Transverse colon (tissue), 4 donors: ENCODE measurements around the gene GALK2. TPM values are rescaled to one million over a fixed set of nuclear protein-coding genes. Genes with fewer than 3 reads are reported as not detected.

ENCODE experiments used
- DNase-seq: peaks from one replicate; pipeline ENCODE4 v3.0.0-alpha.2; 2019
- H3K27ac ChIP-seq, 4 donors: fragments of 200-600 bp; sonication (generic); 2 replicates each; pipeline ENCODE4 v1.5.1; 2016 to 2018; ENCODE audit warnings: inconsistent platforms in 4 of 4
- H3K27me3 ChIP-seq: fragments of 200-600 bp; sonication (generic); 2 replicates; pipeline ENCODE4 v1.5.1; 2017; ENCODE audit warnings: inconsistent platforms
- H3K36me3 ChIP-seq, 4 donors: fragments of 200-600 bp; sonication (generic); 2 replicates each; pipeline ENCODE4 v1.5.1; 2017 to 2019; ENCODE audit warnings: inconsistent platforms in 4 of 4
- H3K4me1 ChIP-seq, 4 donors: fragments of 200-600 bp; sonication (generic); 2 replicates each; pipeline ENCODE4 v1.5.1; 2017 to 2020; ENCODE audit warnings: inconsistent platforms in 4 of 4
- H3K4me3 ChIP-seq, 4 donors: fragments of 200-600 bp; sonication (generic); 1 replicate in 1 of 4; 2 replicates in 3 of 4; pipeline versions ENCODE4 v1.5.1 to v1.6.1; 2017 to 2019; ENCODE audit warnings: inconsistent platforms in 4 of 4
- H3K9me3 ChIP-seq, 2 donors: fragments of 200-600 bp; sonication (generic); 2 replicates each; pipeline ENCODE4 v1.5.1; 2017 to 2019; ENCODE audit warnings: inconsistent platforms in 2 of 2
- EP300 ChIP-seq: sonication (generic); formaldehyde crosslinking; IDR thresholded peaks from one replicate; pipeline ENCODE4 v1.6.1; 2017; ENCODE audit warnings: antibody characterized with exemption, low read depth
- POLR2A ChIP-seq: fragments of 450-650 bp; IDR thresholded peaks from one replicate; pipeline ENCODE4 v1.6.1; 2016; ENCODE audit warnings: antibody characterized with exemption, mild to moderate bottlenecking, moderate library complexity
- POLR2AphosphoS5 ChIP-seq, 3 donors: sonication (generic); formaldehyde crosslinking; IDR thresholded peaks; one replicate each; pipeline ENCODE4 v1.6.1; 2016; ENCODE audit warnings: antibody characterized with exemption in 3 of 3
- WGBS, 2 donors: methylation state at CpG; one replicate each; pipeline ENCODE4 v1.1.5; 2018; ENCODE audit warnings: low coverage in 1 of 2; 5-methylcytosine and 5-hydroxymethylcytosine counted together
- in situ Hi-C, 4 donors: fragments of 200-750 bp; cut with MboI; loops; one replicate each; pipeline versions ENCODE4 v1.15.0 to v1.15.1; 2017; ENCODE audit warnings: low sequenced_read_pairs in 3 of 4, low pct_ligation_motif_present in 1 of 4, low pct_unique_long_range_greater_than_20kb in 1 of 4
- intact Hi-C: fragments of 100-400 bp; cut with DNase I; formaldehyde crosslinking; loops from one replicate; pipeline ENCODE4 v1.15.1; 2023; ENCODE audit warnings: low total_unique reads
- total RNA-seq, 4 donors: library from RNA; depleted of rRNA; stranded (reverse); fragments of >200 nt; gene quantifications; one replicate each; pipeline ENCODE4 v1.1.0, GENCODE V29; 2016
- TF ChIP-seq, protein P1 (sequence below), 5 experiments: fragments of 200-600 bp in 3 of 5; fragments of 450-650 bp in 2 of 5; sonication (generic) in 3 of 5; IDR thresholded peaks; 1 replicate in 2 of 5; 2 replicates in 3 of 5; pipeline ENCODE4 v1.5.1; 2016 to 2017; ENCODE audit warnings: antibody characterized with exemption in 5 of 5, inconsistent platforms in 3 of 5, mild to moderate bottlenecking in 2 of 5, moderate library complexity in 1 of 5

Gene GALK2
- total RNA-seq, 4 donors from 2014 or later: 5.6 to 42.6 (median 30.7) TPM

DNA sequence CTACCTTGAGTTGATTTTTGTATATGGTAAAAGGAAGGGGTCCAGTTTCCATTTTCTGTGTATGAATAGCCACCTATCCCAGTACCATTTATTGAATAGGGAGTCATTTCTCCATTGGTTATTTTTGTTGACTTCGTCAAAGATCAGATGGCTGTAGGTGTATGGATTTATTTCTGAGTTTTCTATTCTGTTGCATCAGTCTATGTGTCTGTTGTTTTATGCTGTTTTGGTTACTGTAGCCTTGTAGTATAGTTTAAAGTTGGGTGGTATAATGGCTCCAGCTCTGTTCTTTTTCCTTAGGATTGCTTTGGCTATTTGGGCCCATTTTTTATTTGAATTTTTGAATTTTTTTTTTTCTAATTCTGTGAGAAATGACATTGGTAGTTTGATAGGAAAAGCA lies 127.5 kb downstream of the GALK2 start:
- intact Hi-C loops (no loop called here), in situ Hi-C loops (no loop called here)
- H3K4me3 ChIP-seq: no peak overlapping the region
- no peak overlapping the region for H3K27ac ChIP-seq
- no peaks in the 10 kb centered on the region for H3K4me1 ChIP-seq
- TF ChIP-seq EP300 (no peak), POLR2A (no peak), POLR2AphosphoS5 (IDR thresholded peaks at IDR 0.05) (no peak)
- TF ChIP-seq, protein P1, sequence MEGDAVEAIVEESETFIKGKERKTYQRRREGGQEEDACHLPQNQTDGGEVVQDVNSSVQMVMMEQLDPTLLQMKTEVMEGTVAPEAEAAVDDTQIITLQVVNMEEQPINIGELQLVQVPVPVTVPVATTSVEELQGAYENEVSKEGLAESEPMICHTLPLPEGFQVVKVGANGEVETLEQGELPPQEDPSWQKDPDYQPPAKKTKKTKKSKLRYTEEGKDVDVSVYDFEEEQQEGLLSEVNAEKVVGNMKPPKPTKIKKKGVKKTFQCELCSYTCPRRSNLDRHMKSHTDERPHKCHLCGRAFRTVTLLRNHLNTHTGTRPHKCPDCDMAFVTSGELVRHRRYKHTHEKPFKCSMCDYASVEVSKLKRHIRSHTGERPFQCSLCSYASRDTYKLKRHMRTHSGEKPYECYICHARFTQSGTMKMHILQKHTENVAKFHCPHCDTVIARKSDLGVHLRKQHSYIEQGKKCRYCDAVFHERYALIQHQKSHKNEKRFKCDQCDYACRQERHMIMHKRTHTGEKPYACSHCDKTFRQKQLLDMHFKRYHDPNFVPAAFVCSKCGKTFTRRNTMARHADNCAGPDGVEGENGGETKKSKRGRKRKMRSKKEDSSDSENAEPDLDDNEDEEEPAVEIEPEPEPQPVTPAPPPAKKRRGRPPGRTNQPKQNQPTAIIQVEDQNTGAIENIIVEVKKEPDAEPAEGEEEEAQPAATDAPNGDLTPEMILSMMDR (IDR thresholded peaks at IDR 0.05): no peak
- peaks cover 0 to 8% (median under 1%) of the 10 kb centered on the region in 4 donors for H3K36me3 ChIP-seq
- H3K9me3 ChIP-seq: no peaks in the 10 kb centered on the region
- H3K27me3 ChIP-seq: no peaks in the 10 kb centered on the region
- no peak for DNase-seq
- WGBS, 2 donors: 80 to 100% methylated on average over 1 of the region's 1 CpG

DNA sequence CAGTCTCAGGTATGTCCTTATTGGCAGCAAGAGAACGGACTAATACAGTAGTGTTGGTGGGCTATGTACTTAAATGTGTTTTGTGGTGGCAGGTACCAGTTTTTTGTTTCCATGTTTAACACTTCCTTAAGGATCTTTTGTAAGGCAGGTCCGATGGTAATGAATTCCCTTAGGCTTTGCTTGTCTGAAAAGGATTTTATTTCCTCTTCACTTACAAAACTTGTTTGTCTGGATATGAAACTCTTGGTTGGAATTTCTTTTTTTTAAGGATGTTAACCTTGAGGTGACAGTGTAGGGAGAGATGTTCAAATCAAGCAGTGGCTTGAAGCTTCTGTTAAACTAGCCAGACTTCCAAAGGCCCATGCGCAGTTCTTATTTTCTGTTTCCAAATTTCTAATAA lies 130.8 kb downstream of the GALK2 start:
- Histone ChIP-seq H3K36me3 (peaks cover 0 to 10% (median 3%) of the 10 kb centered on the region in 4 donors), H3K27ac (no peak overlapping the region), H3K27me3 (no peaks in the 10 kb centered on the region), H3K4me3 (no peak overlapping the region), H3K9me3 (no peaks in the 10 kb centered on the region), H3K4me1 (no peaks in the 10 kb centered on the region)
- intact Hi-C loops: no loop called here
- in situ Hi-C loops: no loop called here
- no peak for DNase-seq
- no peak for TF ChIP-seq EP300
- no peak for TF ChIP-seq POLR2A
- no peak for TF ChIP-seq POLR2AphosphoS5 (IDR thresholded peaks at IDR 0.05)
- 97% methylated on average over 3 of the region's 3 CpGs for WGBS, 2 donors

DNA sequence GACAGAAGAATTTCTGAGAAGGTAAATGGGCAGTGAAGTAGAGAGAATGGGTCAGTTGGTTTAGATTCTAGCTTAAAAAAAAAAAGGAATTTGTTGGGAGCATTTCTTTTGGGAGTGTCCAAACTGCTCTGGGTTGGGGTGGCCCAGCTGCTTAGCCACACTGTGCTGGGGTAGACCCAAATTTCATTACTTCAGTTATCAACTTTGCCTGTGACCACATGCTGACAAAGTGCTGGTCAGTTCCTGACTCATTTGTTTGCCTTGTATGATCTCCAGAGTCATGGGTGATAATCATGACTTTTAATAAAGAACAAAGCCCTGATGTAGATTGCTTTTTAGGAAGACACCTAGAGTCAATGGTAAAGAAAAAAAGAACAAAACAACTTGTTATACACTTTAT lies 131.5 kb downstream of the GALK2 start:
- H3K9me3 ChIP-seq: no peaks in the 10 kb centered on the region
- H3K27ac ChIP-seq: no peak overlapping the region
- intact Hi-C loops: no loop called here
- in situ Hi-C loops: no loop called here
- TF ChIP-seq, protein P1 (IDR thresholded peaks at IDR 0.05): no peak
- TF ChIP-seq POLR2A (no peak), POLR2AphosphoS5 (IDR thresholded peaks at IDR 0.05) (no peak), EP300 (no peak)
- H3K36me3 ChIP-seq: peaks cover 0 to 10% (median 3%) of the 10 kb centered on the region in 4 donors
- no peak overlapping the region for H3K4me3 ChIP-seq
- no peaks in the 10 kb centered on the region for H3K27me3 ChIP-seq
- H3K4me1 ChIP-seq: no peaks in the 10 kb centered on the region
- no peak for DNase-seq

DNA sequence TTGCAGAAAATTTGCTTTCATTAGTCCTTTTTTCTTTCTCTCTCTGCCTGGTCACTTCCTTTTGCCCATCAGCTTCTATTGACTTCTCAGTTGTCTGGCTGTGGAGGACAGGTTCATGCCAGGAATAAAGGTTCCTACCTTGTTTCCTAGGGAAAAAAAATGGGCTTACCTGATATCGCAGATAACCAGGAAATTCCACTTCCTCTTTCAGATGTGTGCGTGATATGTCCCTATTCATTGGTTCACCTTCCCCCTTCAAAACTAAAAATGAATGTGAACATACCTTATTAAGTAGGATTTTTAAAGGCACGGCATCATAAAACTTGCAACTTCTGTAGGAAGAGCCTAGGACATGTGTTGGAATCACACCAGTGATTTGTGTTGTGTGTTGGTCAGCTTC lies 133.0 kb downstream of the GALK2 start:
- DNase-seq: no peak
- Histone ChIP-seq H3K4me1 (no peaks in the 10 kb centered on the region), H3K36me3 (peaks cover 0 to 10% (median 3%) of the 10 kb centered on the region in 4 donors), H3K9me3 (no peaks in the 10 kb centered on the region), H3K4me3 (no peak overlapping the region), H3K27ac (no peak overlapping the region), H3K27me3 (no peaks in the 10 kb centered on the region)
- intact Hi-C loops: no loop called here
- in situ Hi-C loops: no loop called here
- TF ChIP-seq EP300 (no peak), POLR2A (no peak), POLR2AphosphoS5 (IDR thresholded peaks at IDR 0.05) (no peak)
- TF ChIP-seq, protein P1 (IDR thresholded peaks at IDR 0.05): no peak
- WGBS, 2 donors: 60 to 86% methylated on average over 3 of the region's 3 CpGs

DNA sequence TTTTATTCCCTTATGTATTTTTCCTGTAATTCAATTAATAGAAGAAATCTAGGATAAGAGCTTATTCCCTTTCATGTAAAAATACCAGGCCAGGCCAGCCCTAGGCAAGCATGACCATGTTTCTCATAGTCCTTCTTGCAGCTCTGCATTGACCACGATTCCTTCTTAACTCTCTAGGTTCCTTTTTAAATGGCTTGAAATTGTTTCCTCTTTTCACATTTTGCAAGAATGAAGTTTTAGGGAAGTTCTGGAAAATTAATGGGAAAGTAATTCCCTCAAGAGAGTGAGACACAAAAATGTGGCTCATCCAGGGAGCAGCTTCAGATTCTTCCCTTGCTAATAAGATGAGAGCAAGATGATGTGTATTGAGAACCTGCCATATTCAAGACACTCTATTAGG lies 136.5 kb downstream of the GALK2 start:
- Histone ChIP-seq H3K27me3 (no peaks in the 10 kb centered on the region), H3K27ac (no peak overlapping the region), H3K36me3 (peaks cover 0 to 10% (median 3%) of the 10 kb centered on the region in 4 donors), H3K4me1 (no peaks in the 10 kb centered on the region), H3K4me3 (no peak overlapping the region), H3K9me3 (no peaks in the 10 kb centered on the region)
- no peak for TF ChIP-seq POLR2AphosphoS5 (IDR thresholded peaks at IDR 0.05)
- no peak for TF ChIP-seq EP300
- TF ChIP-seq, protein P1 (IDR thresholded peaks at IDR 0.05): no peak
- TF ChIP-seq POLR2A: no peak
- WGBS, 2 donors: 63 to 90% methylated on average over 1 of the region's 1 CpG
- DNase-seq: no peak
- intact Hi-C loops (no loop called here), in situ Hi-C loops (no loop called here)
